Fibroblast of skin of left quadriceps (primary cell): ENCODE measurements around the gene S100A6.
A peak's percentile ranks its signal among the peaks of the same experiment; 100 is the strongest.
"Not testable (repeated sequence)": the region's sequence is repeated elsewhere in the genome, so short reads cannot be mapped to it uniquely, and the experiment has no call there.

Experiments used
- DNase-seq, 2 experiments: peaks; one replicate each; pipeline ENCODE4 v3.0.0-alpha.2; 2013; ENCODE audit warnings: low read depth in 2 of 2

The S100A6 gene

GRCh38 chr1:153535242-153536011 lies at the start of gene S100A6:
TSS of gene S100A6 (minus strand) at chr1:153535991. CDS start at chr1:153535339, 652 bp downstream.
- DNase-seq, result no peak

GRCh38 chr1:153585006-153585405 lies 49.2 kb upstream of the S100A6 start:
- DNase-seq, result no peak

- no peak for DNase-seq
Observed at GRCh38 chr1:153583976-153584375, 48.2 kb upstream of the S100A6 start.

- not testable (repeated sequence) for DNase-seq
Observed at GRCh38 chr1:153583514-153583913, 47.7 kb upstream of the S100A6 start.

GRCh38 chr1:153582836-153583235 lies 47.0 kb upstream of the S100A6 start:
- DNase-seq, result not testable (repeated sequence)

GRCh38 chr1:153578936-153579335 lies 43.1 kb upstream of the S100A6 start:
- DNase-seq, result no peak

GRCh38 chr1:153578490-153578889 lies 42.7 kb upstream of the S100A6 start:
- peak; percentile 46 to 52 for DNase-seq

- no peak for DNase-seq
Observed at GRCh38 chr1:153577624-153578051, 41.8 kb upstream of the S100A6 start.

- DNase-seq, result no peak
Observed at GRCh38 chr1:153577138-153577537, 41.3 kb upstream of the S100A6 start.

GRCh38 chr1:153575497-153575896 lies 39.7 kb upstream of the S100A6 start:
- not testable (repeated sequence) for DNase-seq

- not testable (repeated sequence) for DNase-seq
Observed at GRCh38 chr1:153575081-153575491, 39.3 kb upstream of the S100A6 start.

GRCh38 chr1:153573351-153573750 lies 37.6 kb upstream of the S100A6 start:
- no peak for DNase-seq

GRCh38 chr1:153572569-153573015 lies 36.8 kb upstream of the S100A6 start:
- peak; percentile 47 to 48 for DNase-seq

- no peak for DNase-seq
Observed at GRCh38 chr1:153571706-153572105, 35.9 kb upstream of the S100A6 start.

- no peak for DNase-seq
Observed at GRCh38 chr1:153570874-153571273, 35.1 kb upstream of the S100A6 start.

GRCh38 chr1:153569465-153569864 lies 33.7 kb upstream of the S100A6 start:
- DNase-seq, result no peak

- DNase-seq, result peak; percentile 65 to 66
Observed at GRCh38 chr1:153568367-153569099, 32.7 kb upstream of the S100A6 start.

GRCh38 chr1:153567621-153568366 lies 32.0 kb upstream of the S100A6 start:
- no peak for DNase-seq

- peak; percentile 95 for DNase-seq
Observed at GRCh38 chr1:153566414-153567371, 30.9 kb upstream of the S100A6 start.

- peak; percentile 75 to 76 for DNase-seq
Observed at GRCh38 chr1:153565529-153566374, 30.0 kb upstream of the S100A6 start, which contains the start of gene S100A2. TSS of gene S100A2 (minus strand) at chr1:153565844. CDS start at chr1:153563877, 1,967 bp downstream.
